LNCAP (cell line): ENCODE data around the gene ECE2.

ENCODE experiments used
- TF ChIP-seq, protein P1 (sequence below): fragments of 450-650 bp; IDR thresholded peaks from 2 replicates; pipeline ENCODE4 v1.5.1; 2017; ENCODE audit warnings: mild to moderate bottlenecking

The ECE2 gene

DNA sequence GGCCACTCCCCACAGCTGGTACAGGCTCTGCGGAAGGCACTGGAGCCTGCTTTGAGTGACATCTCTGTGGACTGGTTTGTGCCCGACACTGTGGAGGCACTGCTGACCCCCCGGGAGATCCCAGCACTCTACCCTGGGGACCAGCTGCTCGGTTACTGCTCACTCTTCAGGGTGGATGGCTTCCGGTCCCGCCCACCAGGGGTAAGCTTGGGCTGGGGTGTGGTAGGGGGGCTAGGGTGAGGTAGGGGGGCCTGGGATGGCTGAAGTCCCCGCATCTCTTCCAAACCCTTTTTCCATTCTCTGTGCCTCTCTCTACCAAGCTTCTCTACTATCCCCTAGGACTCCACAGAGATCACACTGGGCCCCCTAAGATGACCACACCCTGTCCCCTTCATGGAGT, 38.6 kb upstream of the ECE2 start:
- TF ChIP-seq, protein P1, sequence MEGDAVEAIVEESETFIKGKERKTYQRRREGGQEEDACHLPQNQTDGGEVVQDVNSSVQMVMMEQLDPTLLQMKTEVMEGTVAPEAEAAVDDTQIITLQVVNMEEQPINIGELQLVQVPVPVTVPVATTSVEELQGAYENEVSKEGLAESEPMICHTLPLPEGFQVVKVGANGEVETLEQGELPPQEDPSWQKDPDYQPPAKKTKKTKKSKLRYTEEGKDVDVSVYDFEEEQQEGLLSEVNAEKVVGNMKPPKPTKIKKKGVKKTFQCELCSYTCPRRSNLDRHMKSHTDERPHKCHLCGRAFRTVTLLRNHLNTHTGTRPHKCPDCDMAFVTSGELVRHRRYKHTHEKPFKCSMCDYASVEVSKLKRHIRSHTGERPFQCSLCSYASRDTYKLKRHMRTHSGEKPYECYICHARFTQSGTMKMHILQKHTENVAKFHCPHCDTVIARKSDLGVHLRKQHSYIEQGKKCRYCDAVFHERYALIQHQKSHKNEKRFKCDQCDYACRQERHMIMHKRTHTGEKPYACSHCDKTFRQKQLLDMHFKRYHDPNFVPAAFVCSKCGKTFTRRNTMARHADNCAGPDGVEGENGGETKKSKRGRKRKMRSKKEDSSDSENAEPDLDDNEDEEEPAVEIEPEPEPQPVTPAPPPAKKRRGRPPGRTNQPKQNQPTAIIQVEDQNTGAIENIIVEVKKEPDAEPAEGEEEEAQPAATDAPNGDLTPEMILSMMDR: no peak

DNA sequence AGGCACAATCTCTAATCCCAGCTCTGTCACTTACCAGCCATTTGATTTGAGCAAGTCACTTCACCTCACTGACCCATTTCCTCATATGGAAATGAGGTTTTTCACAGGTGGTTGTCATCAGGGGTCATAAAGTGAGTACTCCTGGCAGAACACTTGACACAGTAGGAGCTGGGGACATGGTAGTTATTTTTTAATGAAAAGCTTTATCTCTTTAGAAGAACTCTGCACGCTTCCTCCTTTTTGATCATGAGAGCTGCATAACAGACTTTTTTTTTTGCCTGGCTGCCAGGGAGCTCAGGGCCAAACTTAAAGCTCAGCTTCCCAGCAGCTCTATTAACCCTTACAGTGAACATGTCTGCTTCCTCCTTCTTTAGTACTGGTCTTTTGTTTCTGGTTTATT, 38.0 kb upstream of the ECE2 start:
- TF ChIP-seq, protein P1: no peak

DNA sequence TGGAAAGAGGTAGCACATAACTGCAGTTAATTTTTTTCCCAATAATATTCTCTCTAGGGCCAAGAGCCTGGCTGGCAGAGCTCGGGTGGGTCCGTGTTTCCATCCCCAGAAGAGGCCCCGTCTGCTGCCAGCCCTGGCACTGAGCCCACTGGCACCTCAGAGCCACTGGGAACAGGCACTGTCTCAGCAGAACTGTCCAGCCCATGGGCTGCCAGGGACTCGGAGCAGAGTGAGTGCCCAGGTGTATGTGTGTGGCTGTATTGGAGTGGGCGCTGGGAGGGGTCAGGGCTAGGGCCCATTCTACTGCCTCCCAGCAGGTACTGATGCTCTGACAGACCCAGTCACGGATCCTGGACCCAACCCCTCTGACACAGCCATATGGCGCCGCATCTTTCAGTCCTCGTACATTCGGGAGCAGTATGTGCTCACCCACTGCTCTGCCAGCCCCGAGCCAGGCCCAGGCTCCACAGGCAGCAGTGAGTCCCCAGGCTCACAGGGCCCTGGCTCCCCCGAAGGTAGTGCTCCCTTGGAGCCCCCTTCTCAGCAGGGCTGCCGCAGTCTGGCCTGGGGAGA, 37.5 kb upstream of the ECE2 start:
- TF ChIP-seq, protein P1: no peak

DNA sequence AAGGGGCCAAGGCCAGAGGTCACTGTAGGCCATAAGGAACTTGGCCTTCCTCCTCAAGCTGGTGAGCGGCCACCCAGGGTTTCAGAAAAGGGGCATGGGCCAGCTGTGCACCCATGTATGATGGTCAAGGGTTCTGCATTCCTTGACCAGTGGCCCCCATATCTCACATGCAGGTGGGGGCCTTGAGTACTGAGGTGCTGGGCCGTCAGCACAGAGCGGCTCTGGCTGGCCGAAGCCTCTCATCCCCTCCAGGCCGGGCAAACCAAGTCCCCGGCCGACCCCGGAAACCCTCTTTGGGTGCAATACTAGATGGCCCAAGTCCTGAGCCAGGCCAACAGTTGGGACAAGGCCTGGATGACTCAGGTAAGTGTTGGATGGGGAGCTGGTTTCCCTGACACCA, 36.6 kb upstream of the ECE2 start:
- TF ChIP-seq, protein P1: no peak

DNA sequence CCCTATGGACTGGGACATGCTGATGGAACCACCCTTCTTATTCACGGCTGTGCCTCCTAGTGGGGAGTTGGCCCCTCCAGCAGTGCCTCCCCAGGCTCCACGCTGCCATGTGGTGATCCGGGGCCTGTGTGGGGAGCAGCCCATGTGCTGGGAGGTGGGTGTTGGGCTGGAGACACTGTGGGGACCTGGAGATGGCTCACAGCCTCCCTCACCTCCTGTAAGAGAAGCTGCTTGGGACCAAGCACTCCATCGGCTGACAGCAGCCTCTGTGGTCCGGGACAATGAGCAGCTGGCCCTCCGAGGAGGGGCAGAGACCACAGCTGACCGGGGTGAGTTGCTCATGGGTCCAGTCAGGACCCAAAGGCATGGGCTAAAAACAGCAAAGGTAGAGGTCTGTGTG, 36.1 kb upstream of the ECE2 start:
- TF ChIP-seq, protein P1: no peak

DNA sequence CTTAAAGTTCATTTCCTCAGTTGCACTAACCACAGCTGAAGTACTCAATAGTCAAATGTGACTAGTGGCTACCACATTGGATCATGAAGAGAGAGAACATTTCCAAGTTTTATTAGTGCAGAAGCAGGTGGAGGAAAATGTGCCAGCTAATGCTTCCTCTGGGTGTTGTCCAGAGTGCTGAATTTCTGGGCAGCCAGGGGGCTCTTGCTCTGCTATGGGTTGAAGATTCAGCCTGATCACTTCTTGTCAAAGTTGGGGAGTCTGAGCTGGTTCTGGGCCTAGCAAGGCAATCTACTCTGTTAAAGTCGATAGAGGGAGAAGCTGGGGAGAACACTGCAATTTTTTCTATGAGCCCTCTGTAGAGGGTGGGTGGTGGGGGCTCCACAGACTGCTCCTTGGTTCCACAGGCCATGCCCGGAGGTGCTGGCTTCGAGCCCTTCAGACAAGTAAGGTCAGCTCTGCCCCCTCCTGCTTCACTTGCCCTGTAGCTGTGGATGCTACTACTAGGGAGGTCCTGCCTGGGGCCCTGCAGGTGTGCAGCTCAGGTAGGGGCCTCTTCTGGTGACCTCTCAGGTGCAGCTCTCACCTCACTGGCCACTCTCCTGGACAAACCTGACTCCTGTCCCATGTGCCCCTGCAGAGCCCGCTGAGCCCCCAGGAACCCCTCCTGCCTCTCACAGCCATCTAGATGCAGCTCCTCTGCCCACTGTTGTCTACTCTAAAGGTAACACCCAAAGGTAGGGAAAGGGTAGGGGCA, 35.3 kb upstream of the ECE2 start:
- TF ChIP-seq, protein P1: no peak

DNA sequence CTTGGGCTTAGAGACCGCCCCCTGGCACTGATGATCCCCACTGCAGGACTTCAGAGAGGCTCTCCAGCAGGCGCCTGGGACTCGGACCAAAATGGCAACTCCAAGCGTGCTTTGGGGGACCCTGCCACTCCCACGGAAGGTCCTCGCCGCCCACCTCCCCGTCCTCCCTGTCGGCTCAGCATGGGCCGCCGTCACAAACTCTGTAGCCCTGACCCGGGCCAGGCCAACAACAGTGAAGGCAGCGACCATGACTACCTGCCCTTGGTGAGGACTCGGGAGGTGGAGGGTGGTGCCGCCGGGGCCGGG, 34.7 kb upstream of the ECE2 start:
- TF ChIP-seq, protein P1: no peak
